GM19467 (cell line): ENCODE results near the gene INF2.
"Not testable (repeated sequence)": the region's sequence is repeated elsewhere in the genome, so short reads cannot be mapped to it uniquely, and the experiment has no call there.

Experiments used
- ATAC-seq: cut with Tn5 transposase; IDR thresholded peaks from one replicate; pipeline ENCODE4 v1.9.1; 2021; ENCODE audit warnings: mild to moderate bottlenecking, moderate library complexity; ENCODE audit not compliant: unreplicated experiment

Gene INF2

DNA sequence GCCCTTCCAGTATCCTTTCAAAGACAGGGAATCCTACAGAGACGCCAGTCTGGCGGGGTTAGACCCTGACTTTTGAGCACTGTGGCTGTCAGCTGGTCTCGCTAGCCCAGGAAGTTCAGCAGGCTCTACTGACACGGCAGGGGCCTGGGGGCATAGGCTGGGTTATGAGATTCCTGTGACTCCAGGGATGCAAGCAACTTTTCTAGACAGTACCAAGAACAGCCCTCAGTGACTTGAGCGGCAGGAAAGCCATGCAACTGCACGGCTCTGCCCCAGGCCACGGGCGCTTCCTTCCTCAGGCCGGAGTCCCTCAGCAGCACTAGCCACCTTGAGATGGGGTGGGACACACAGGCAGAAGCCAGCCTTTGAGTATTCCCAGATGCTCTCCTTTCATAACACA is 58.5 kb downstream of the INF2 start:
- ATAC-seq: no peak

GRCh38 chr14:104749111-104749649 is 59.8 kb downstream of the INF2 start:
- no peak for ATAC-seq

DNA sequence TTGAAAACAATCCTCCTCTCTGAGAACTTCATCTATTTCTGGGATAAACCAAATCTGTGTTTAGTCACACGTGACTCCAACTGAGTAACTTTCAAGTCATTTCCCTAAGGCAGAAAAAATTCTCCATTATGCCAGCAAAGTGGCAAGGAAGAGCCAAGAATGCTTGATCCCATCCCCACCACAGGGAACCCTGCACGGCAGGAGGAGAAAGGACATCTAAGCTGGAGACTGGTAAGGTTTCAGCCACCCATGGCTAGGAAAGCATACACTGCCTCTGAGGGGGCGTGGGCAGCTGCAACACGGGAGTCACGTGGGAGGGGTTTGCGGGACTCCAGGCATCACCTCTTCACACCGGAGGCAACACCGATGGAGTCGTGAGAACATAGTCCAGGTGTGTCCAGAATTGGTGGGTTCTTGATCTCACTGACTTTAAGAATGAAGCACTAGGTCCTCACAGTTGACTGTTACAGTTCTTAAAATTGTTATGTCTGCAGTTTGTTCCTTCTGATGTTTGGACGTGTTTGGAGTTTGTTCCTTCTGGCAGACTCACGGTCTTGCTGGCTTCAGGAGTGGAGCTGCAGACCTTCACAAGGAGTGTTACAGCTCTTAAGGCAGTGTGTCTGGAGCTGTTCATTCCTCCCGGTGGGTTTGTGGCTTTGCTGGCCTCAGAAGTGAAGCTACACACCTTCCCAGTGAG is 60.8 kb downstream of the INF2 start:
- no peak for ATAC-seq

- not testable (repeated sequence) for ATAC-seq
Measured at GRCh38 chr14:104750753-104751057, 61.3 kb downstream of the INF2 start.

GRCh38 chr14:104751539-104752422 is 62.4 kb downstream of the INF2 start:
- no peak for ATAC-seq

- ATAC-seq: peak; percentile 3
Measured at GRCh38 chr14:104752423-104752734, 63.0 kb downstream of the INF2 start.

DNA sequence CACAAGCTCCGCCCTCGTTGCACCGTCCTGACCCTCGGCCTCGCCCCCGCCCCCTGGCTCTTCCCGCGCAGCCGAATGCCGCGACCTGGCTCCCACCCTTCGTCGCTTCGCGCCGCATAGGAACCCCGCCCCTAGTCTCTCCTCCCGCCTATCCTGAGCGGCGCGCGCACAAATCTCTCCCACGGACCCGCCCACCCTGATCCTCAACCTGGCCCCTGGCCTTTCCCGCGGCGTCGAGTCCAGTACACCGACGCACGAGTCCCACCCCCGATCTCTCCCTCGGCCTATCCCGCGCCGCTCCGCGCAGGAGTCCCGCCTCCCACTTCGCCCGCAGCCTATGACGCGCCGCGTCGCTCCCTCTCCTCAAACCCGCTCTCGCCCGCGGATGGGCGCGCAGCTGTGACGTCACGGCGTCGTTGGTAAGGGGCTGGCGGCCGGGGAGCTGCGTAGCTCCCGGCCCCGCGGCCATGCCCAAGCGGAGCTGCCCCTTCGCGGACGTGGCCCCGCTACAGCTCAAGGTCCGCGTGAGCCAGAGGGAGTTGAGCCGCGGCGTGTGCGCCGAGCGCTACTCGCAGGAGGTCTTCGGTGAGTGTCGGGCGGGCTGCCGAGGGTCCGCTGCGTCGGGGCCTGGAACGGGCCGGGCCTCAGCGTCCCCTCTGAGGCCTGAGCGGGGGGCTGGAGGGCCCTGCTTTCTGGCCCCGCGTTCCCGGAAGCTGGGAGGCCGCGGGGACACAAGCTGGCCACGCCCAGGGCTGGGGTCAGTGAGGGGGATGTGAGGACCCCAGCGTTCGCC is 63.5 kb downstream of the INF2 start, which contains the start of gene SIVA1:
Gene SIVA1, plus strand, starts transcription at position 413 of the 793 bp plus-strand sequence. Its CDS starts 55 bp downstream, at position 468.
- peak; percentile 85 for ATAC-seq

DNA sequence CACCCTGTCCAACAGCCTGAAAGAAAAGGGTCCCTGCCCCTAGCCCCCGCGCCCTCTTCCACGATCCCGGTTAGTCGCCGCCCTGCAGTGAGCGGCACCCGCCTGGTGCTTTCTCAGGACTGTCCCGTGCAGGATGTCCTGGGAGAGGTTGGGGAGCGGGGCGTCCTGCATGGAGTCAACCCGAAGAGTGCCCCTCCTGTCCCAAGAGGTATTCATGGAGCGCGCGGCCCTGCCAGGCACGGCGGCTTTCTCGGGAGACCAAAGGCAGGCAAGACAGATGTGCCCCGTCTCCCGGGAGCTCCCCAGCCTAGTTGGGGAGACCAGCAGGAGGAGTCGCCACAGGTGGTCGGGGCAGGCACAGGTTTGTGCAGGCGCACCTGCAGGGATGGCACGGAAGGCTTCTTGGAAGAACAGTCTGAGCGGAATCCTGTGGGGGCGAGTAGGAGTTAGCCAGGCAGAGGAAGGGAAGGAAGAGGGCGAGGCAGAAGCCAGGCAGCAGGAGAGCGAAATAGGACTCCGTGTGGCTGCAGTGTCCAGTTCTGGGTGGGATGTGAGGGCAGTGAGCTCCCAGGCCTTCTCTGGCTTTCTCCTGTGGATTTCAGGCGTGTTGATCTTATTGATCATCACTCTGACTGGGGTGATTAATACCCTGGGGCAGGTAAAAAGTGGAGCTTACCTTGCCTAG is 64.3 kb downstream of the INF2 start:
- no peak for ATAC-seq

- no peak for ATAC-seq
Measured at GRCh38 chr14:104754213-104754851, 64.9 kb downstream of the INF2 start.

DNA sequence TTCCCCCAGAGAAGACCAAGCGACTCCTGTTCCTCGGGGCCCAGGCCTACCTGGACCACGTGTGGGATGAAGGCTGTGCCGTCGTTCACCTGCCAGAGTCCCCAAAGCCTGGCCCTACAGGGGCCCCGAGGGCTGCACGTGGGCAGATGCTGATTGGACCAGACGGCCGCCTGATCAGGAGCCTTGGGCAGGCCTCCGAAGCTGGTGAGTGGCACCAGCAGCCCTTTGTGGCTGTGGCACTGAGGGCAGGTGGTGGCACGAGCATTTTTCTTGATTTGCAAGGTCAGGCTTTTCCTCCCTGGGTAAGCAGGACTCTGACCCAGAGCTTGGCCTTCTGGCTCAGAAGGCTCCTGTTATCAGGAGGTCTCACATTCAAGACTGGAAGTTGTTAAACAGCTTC is 66.2 kb downstream of the INF2 start:
- no peak for ATAC-seq

GRCh38 chr14:104756477-104757237 is 67.2 kb downstream of the INF2 start:
- ATAC-seq: no peak

DNA sequence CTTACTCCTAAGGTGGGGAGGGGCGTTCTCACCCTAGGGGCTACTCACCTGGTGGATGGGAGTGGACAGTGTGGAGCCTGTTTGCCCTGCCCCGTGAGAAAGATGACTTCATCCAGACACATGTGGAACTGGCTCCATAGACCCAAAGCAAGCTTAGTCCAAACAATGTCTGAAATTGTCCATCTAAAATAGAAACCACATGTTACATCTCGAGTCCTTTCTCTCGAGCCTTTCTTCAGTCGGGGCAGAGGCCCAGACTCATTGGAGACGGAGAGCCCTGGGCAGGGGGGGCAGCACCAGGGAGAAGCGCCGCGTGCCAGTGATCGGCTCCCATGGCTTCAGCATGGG is 67.8 kb downstream of the INF2 start:
- ATAC-seq: no peak

GRCh38 chr14:104757681-104758392 is 68.4 kb downstream of the INF2 start:
- ATAC-seq: no peak

GRCh38 chr14:104758981-104759969 is 69.9 kb downstream of the INF2 start:
- no peak for ATAC-seq

- ATAC-seq: no peak
Measured at GRCh38 chr14:104765517-104765916, 76.1 kb downstream of the INF2 start.

GRCh38 chr14:104766256-104766862 is 76.9 kb downstream of the INF2 start:
- ATAC-seq: no peak

- no peak for ATAC-seq
Measured at GRCh38 chr14:104766863-104767633, 77.6 kb downstream of the INF2 start.
